Measurements from ENCODE around the gene PHGDH. TPM values are rescaled to one million over a fixed set of nuclear protein-coding genes. Genes with fewer than 3 reads are reported as not detected.
"Not testable (repeated sequence)": the region's sequence is repeated elsewhere in the genome, so short reads cannot be mapped to it uniquely, and the experiment has no call there.

The PHGDH gene
- total RNA-seq, 1 donor from 2014 or later, result 61.6 TPM

DNA sequence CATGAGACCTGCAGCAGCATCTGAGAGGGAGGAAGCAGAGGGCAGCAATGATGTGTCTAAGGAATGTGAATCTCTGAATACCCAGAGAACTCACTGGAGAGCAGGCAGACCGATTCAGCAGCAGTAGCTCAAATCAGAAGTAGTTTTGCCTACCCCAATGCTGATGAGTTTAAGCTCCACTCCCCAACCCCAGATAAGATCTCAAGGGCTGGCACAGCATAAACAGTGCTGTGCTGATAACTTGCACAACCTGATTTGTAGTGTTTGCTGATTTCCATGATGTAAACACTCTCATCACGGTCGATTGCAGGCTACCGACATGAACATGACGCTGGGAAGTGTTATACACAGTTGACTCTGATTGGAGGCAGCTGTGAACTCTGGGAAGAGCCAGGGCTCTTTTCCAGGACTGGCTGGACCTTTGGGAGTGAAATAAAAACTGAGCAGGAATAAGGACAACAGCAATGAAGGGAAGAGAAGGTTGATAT lies 68.2 kb downstream of the PHGDH start:
- H3K4me3 Mint-ChIP-seq (ENCODE audit: low read depth), result no peak overlapping the region
- H3K27me3 Mint-ChIP-seq (ENCODE audit: low read depth), result peaks cover 39% of the 10 kb centered on the region
- H3K4me1 Mint-ChIP-seq (ENCODE audit: low read depth), result peaks cover 13% of the 10 kb centered on the region
- no peak overlapping the region for H3K27ac Mint-ChIP-seq
- intact Hi-C loops (cut with micrococcal nuclease), result no loop called here
- no peaks in the 10 kb centered on the region for H3K9me3 Mint-ChIP-seq
- DNase-seq (ENCODE audit: low spot score), result no peak
- no peaks in the 10 kb centered on the region for H3K36me3 Mint-ChIP-seq (ENCODE audit: low read depth)

DNA sequence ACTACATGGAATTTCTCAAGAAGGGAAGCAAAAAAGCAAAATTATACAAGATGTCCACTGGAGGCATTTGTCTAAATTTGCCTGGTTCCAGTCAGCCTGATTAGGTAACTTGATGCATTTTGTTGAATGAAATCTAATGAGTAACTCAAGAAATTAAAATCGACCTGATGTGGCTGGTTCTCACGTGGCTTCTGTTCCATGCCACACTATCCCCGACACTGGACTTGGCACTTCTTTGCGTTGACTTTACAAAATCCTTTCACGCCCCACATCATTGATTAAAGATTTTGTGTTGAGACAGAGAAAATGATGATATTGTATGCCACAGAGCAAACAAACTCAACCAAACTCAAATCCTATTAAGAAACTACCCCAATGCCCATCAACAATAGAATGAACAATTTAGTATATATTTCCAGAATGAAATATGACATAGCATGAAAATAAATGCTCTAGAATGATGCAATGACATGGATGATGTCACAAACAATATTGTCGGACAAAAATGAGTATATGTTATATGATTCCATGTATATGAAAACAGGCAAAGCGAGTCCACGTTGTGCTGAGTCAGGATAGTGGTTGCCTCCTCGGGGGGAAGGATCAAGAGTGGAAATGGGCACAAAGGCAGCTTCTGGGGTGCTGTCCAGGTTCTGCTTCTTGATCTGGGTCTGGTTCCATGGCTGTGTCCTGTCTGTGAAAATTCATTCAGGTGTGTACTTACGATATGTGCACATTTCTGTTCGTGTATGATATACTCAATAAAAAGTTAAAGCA lies 69.9 kb downstream of the PHGDH start:
- no peaks in the 10 kb centered on the region for H3K9me3 Mint-ChIP-seq
- no peak overlapping the region for H3K27ac Mint-ChIP-seq
- no peak for DNase-seq (ENCODE audit: low spot score)
- H3K36me3 Mint-ChIP-seq (ENCODE audit: low read depth), result no peaks in the 10 kb centered on the region
- no peak overlapping the region for H3K4me3 Mint-ChIP-seq (ENCODE audit: low read depth)
- H3K27me3 Mint-ChIP-seq (ENCODE audit: low read depth), result peaks cover 37% of the 10 kb centered on the region
- peaks cover 24% of the 10 kb centered on the region for H3K4me1 Mint-ChIP-seq (ENCODE audit: low read depth)
- intact Hi-C loops (cut with micrococcal nuclease), result no loop called here

DNA sequence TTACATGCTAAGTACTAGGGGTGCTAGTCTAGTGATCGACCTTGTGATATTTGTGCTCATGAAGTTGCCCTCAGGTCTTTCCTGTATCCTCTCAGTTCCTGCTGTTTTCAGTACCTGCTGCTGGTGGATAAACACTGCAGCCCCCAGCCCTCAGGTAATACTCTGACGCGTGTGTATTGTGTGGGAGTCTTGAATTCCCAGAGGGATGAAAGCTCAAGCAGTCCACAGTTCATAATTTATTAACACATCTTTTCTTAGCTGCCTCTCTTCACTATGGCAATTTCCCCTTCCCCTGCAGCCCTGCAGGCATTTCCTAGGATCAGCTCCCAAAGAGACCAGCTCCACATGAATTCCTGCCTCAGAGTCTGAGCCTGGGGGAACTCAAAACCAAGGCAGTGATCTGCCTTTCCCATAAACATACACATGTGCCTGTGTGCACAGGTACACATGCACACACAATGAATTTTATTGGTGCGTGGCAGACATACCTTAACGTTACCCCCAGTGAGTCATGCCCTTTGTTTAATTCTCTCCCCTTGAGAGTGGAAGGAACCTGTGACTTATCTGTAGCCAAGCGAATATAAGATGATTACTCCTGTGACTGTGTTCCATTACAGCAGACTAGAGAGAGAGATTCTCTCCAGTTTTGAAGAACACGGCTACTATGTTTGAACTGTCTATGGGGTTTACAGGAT lies 71.0 kb downstream of the PHGDH start:
- no peak for DNase-seq (ENCODE audit: low spot score)
- no peaks in the 10 kb centered on the region for H3K36me3 Mint-ChIP-seq (ENCODE audit: low read depth)
- peaks cover 30% of the 10 kb centered on the region for H3K4me1 Mint-ChIP-seq (ENCODE audit: low read depth)
- no peak overlapping the region for H3K27ac Mint-ChIP-seq
- peaks cover 36% of the 10 kb centered on the region for H3K27me3 Mint-ChIP-seq (ENCODE audit: low read depth)
- no peak overlapping the region for H3K4me3 Mint-ChIP-seq (ENCODE audit: low read depth)
- intact Hi-C loops (cut with micrococcal nuclease), result no loop called here
- no peaks in the 10 kb centered on the region for H3K9me3 Mint-ChIP-seq

DNA sequence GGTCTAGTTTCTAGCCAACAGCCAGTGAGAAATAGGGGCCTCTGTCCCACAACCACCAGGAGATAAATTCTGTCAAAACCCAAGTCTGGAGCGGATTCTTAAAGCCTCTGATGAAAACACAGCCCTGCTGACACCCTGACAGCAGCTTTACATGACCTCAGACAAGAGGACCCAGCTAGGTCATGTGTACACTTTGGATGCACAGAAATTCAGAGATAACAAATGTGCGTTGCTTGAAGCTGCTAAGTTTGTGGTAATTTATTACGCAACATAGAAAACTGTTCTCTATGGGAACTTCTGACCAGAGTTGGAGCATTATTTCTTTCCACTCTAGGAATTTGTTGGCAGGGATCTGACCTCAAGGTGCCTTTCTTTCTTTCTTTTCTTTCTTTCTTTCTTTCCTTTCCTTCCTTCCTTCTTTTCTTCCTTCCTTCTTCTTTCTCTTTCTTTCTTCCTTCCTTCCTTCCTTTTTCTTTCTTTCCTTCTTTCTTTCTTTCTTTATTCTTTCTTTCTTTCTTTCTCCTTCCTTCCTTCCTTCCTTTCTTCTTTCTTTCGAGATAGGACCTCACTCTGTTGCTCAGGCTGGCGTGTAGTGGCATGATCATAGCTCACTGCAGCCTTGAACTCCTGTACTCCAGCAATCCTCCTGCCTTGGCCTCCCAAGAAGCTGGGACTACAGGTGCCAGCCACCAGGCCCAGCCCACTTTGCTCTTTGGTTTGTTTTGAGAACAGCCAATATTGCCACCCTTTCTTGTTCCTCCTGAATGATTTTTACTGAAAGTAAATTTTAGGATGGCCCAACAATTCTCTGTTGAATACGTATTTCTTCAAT lies 71.8 kb downstream of the PHGDH start:
- peaks cover 36% of the 10 kb centered on the region for H3K27me3 Mint-ChIP-seq (ENCODE audit: low read depth)
- H3K27ac Mint-ChIP-seq, result no peak overlapping the region
- H3K4me1 Mint-ChIP-seq (ENCODE audit: low read depth), result peaks cover 30% of the 10 kb centered on the region
- no peaks in the 10 kb centered on the region for H3K9me3 Mint-ChIP-seq
- no peak for DNase-seq (ENCODE audit: low spot score)
- intact Hi-C loops (cut with micrococcal nuclease), result no loop called here
- H3K36me3 Mint-ChIP-seq (ENCODE audit: low read depth), result no peaks in the 10 kb centered on the region
- no peak overlapping the region for H3K4me3 Mint-ChIP-seq (ENCODE audit: low read depth)

DNA sequence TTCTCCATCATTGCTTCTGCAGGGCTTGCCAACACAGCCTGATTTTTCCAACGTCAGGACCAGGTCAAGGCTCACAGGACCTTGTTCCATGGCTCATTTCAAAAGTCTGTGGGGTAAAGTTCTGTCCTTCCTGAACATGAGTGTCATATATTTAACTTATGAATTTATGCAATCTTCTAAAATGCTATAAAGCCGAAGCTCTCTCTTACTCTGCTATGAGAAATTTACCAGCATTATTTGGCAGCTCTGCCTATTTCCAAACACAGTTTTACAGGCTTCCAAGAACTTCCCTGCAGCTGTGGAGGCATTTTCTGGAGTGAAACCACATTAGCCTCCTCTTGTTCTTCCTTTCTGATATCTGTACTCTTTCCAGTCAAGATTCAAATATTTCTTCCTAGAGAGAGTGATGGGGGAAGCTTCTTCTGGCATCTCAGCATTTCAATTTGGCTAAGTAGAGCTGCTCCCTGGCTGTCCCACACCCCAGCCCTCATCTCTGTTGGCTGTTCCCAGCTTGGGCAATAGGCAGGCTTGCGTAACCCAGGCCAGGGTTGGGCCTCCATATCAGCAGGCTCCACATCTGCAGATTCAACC lies 72.6 kb downstream of the PHGDH start:
- DNase-seq (ENCODE audit: low spot score), result no peak
- Mint-ChIP-seq H3K27me3 (ENCODE audit: low read depth) (peaks cover 37% of the 10 kb centered on the region), H3K4me1 (ENCODE audit: low read depth) (peaks cover 30% of the 10 kb centered on the region), H3K4me3 (ENCODE audit: low read depth) (no peak overlapping the region), H3K36me3 (ENCODE audit: low read depth) (no peaks in the 10 kb centered on the region), H3K27ac (no peak overlapping the region), H3K9me3 (no peaks in the 10 kb centered on the region)
- intact Hi-C loops (cut with micrococcal nuclease), result no loop called here

DNA sequence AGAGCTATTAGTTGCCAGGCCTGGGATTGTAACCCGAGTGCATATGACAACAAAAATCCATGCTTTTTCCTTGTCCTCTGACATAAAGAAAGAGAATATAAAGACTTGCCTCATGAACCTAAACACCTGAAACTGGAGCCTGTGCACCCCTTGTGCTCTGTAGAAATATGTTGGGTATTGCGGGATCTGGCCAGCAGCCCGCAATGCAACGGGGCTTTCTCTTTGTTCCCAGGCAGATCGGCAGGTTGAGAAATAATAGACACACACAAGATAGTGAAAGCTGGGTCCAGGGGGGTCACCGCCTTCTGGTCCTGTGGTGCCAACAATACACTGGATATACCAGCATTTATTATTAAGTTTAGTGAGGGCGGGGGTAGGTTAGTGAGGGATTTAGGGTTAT lies 74.3 kb downstream of the PHGDH start:
- peaks cover 24% of the 10 kb centered on the region for H3K27me3 Mint-ChIP-seq (ENCODE audit: low read depth)
- intact Hi-C loops (cut with micrococcal nuclease); DNase-seq (ENCODE audit: low spot score); H3K9me3 Mint-ChIP-seq; H3K36me3 Mint-ChIP-seq (ENCODE audit: low read depth); H3K4me3 Mint-ChIP-seq (ENCODE audit: low read depth); H3K27ac Mint-ChIP-seq: not testable (repeated sequence)
- peaks cover 27% of the 10 kb centered on the region for H3K4me1 Mint-ChIP-seq (ENCODE audit: low read depth)

DNA sequence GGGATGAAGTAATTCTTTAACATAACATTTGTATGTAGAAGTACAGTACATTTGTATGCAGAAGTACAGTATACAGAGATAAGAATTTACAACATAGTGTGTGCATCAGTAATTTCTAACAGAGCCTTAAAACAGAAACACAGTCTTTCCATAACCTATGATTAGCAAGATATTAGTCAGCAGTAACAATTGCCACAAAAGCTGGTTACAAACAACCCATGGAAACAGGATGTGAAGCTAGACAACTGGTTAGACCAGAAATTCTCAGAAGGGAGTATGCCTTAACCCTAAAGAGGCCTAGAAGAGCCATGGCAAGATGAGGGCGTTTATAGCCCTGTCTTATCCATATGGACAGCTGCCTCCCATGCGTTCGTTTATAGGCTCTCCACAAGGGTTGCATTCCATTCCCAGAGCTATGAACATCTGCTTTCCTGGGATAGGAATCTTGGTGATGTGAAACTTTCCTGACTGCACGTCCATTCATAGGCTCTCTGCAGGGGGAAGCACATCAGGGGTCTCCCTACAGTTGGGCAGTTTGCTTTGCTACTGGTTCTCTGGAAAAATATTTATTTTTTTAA lies 74.8 kb downstream of the PHGDH start:
- H3K36me3 Mint-ChIP-seq (ENCODE audit: low read depth); H3K9me3 Mint-ChIP-seq; H3K27ac Mint-ChIP-seq; intact Hi-C loops (cut with micrococcal nuclease); H3K4me3 Mint-ChIP-seq (ENCODE audit: low read depth); DNase-seq (ENCODE audit: low spot score): not testable (repeated sequence)
- Mint-ChIP-seq H3K4me1 (ENCODE audit: low read depth) (peaks cover 27% of the 10 kb centered on the region), H3K27me3 (ENCODE audit: low read depth) (peaks cover 24% of the 10 kb centered on the region)

DNA sequence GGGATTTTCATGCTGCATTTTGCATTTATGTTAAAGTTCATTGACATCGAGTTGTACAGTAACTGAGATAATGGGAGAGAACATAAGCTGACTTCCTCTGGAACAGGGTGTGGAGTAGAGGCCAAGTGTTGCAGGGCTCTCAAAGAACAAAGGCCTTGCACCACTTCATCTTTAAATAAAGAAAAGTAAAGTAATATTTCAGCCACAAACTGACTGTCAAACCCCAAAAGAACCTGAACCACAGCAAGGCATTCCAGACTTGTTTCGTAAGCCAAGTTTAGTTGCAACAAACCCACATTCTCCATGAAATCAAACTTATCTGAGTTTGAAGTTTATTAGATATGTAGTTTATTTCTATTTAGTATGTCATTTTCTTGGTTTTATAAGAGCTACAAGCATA lies 76.0 kb downstream of the PHGDH start:
- Mint-ChIP-seq H3K4me3 (ENCODE audit: low read depth) (no peak overlapping the region), H3K36me3 (ENCODE audit: low read depth) (no peaks in the 10 kb centered on the region), H3K4me1 (ENCODE audit: low read depth) (peaks cover 27% of the 10 kb centered on the region), H3K9me3 (no peaks in the 10 kb centered on the region), H3K27ac (no peak overlapping the region), H3K27me3 (ENCODE audit: low read depth) (peaks cover 21% of the 10 kb centered on the region)
- no peak for DNase-seq (ENCODE audit: low spot score)
- intact Hi-C loops (cut with micrococcal nuclease), result no loop called here

DNA sequence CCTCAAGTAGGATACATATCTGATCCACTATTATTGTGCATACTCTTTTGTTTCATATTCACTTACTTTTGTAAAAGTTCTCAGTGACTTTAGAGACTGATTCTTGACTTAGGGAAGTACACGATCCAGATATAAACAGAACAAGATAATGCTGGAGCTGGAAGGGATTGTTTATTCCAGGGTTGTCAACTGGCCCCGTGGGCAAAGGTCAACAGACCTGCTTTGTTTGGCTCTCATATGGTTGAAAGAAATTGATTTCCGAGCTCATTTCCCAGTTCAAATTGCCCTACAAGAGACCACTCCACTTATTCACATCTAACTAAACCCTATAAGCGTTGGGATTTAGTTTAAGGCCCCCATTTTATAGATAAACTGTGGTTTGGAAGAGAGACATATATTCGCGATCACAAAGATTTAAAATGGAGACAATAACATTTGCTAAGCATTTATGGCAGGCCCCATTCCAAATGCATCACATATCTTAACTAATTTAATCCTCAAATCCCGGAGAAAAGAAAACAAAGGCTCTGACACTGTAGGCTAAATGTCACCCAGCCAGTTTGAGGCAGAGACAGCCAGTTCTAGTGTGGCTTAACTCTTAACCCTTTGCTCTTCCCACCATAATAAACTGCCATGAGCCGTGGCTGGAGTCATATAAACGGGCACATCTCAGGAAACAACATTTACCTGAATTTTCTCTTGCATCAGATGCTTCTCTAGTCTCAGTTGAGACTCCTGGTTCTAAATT lies 78.9 kb downstream of the PHGDH start:
- no peak for DNase-seq (ENCODE audit: low spot score)
- H3K4me3 Mint-ChIP-seq (ENCODE audit: low read depth), result no peak overlapping the region
- H3K27ac Mint-ChIP-seq, result no peak overlapping the region
- peaks cover 16% of the 10 kb centered on the region for H3K4me1 Mint-ChIP-seq (ENCODE audit: low read depth)
- no peaks in the 10 kb centered on the region for H3K36me3 Mint-ChIP-seq (ENCODE audit: low read depth)
- intact Hi-C loops (cut with micrococcal nuclease), result no loop called here
- peaks cover 2% of the 10 kb centered on the region for H3K27me3 Mint-ChIP-seq (ENCODE audit: low read depth)
- H3K9me3 Mint-ChIP-seq, result no peaks in the 10 kb centered on the region

DNA sequence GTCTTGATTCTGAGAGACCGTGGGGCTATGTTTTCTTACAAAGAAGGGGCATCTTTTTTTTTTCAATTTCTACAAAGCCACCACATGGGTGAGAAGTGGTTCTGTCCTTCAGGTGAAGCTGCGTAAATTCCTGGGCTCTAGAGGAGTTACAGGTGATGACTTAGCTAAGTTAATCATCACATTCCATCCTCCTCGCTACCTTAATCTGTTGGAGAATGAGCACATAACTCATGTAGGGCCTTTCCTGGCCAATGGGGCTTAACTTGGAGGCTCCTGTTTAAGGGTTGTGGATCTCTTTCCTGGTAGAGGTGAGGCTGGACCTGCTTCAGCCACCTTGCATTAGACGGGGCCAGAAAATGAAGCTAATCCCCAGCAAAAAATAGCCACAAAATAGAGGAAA lies 79.6 kb downstream of the PHGDH start:
- Mint-ChIP-seq H3K27me3 (ENCODE audit: low read depth) (peaks cover 2% of the 10 kb centered on the region), H3K9me3 (no peaks in the 10 kb centered on the region), H3K4me3 (ENCODE audit: low read depth) (no peak overlapping the region), H3K27ac (no peak overlapping the region), H3K4me1 (ENCODE audit: low read depth) (peaks cover 9% of the 10 kb centered on the region), H3K36me3 (ENCODE audit: low read depth) (no peaks in the 10 kb centered on the region)
- DNase-seq (ENCODE audit: low spot score), result no peak
- intact Hi-C loops (cut with micrococcal nuclease), result no loop called here
